ENCODE measurements around the gene FLRT1. TPM values are rescaled to one million over a fixed set of nuclear protein-coding genes. Genes with fewer than 3 reads are reported as not detected.

Gene FLRT1
- total RNA-seq, 1 donor = under 0.01 TPM

GRCh38 chr11:64080390-64080789 is 44.7 kb downstream of the FLRT1 start:
- no peak for TF ChIP-seq CTCF (IDR thresholded peaks at IDR 0.05; ENCODE audit: extremely low read depth, low read depth, low read length)
- H4K20me1 ChIP-seq (ENCODE audit: insufficient read depth, low read length) = peaks cover 6% of the 10 kb centered on the region
- no peaks in the 10 kb centered on the region for H3K36me3 ChIP-seq (ENCODE audit: insufficient read depth, low read length)
- H3K79me2 ChIP-seq (ENCODE audit: insufficient read depth, low read length) = no peaks in the 10 kb centered on the region
- H3K27me3 ChIP-seq (ENCODE audit: insufficient read depth, low read length) = no peaks in the 10 kb centered on the region
- no peak for DNase-seq (ENCODE audit: insufficient read length, low spot score, missing footprints)
- H2AFZ ChIP-seq (ENCODE audit: low read length) = no peak overlapping the region
- no peak overlapping the region for H3K27ac ChIP-seq (ENCODE audit: low read depth, low read length)
- no peak overlapping the region for H3K4me2 ChIP-seq (ENCODE audit: insufficient read depth, low read length)
- no peak overlapping the region for H3K4me3 ChIP-seq (ENCODE audit: insufficient read depth, low read length)
- H3K9me3 ChIP-seq (ENCODE audit: low read depth, low read length) = no peaks in the 10 kb centered on the region
- no peaks in the 10 kb centered on the region for H3K4me1 ChIP-seq (ENCODE audit: insufficient read depth, low read length)

- H3K4me3 ChIP-seq (ENCODE audit: insufficient read depth, low read length) = no peak overlapping the region
- no peaks in the 10 kb centered on the region for H3K9me3 ChIP-seq (ENCODE audit: low read depth, low read length)
- H3K79me2 ChIP-seq (ENCODE audit: insufficient read depth, low read length) = no peaks in the 10 kb centered on the region
- DNase-seq (ENCODE audit: insufficient read length, low spot score, missing footprints) = no peak
- H3K27ac ChIP-seq (ENCODE audit: low read depth, low read length) = no peak overlapping the region
- H3K36me3 ChIP-seq (ENCODE audit: insufficient read depth, low read length) = no peaks in the 10 kb centered on the region
- no peak for TF ChIP-seq CTCF (IDR thresholded peaks at IDR 0.05; ENCODE audit: extremely low read depth, low read depth, low read length)
- H3K27me3 ChIP-seq (ENCODE audit: insufficient read depth, low read length) = no peaks in the 10 kb centered on the region
- H3K4me1 ChIP-seq (ENCODE audit: insufficient read depth, low read length) = no peaks in the 10 kb centered on the region
- no peak overlapping the region for H2AFZ ChIP-seq (ENCODE audit: low read length)
- H4K20me1 ChIP-seq (ENCODE audit: insufficient read depth, low read length) = no peaks in the 10 kb centered on the region
- no peak overlapping the region for H3K4me2 ChIP-seq (ENCODE audit: insufficient read depth, low read length)
Measured at GRCh38 chr11:64081745-64082442, 46.2 kb downstream of the FLRT1 start.

- no peak overlapping the region for H3K4me2 ChIP-seq (ENCODE audit: insufficient read depth, low read length)
- H3K27ac ChIP-seq (ENCODE audit: low read depth, low read length) = no peak overlapping the region
- H3K9me3 ChIP-seq (ENCODE audit: low read depth, low read length) = no peaks in the 10 kb centered on the region
- H3K27me3 ChIP-seq (ENCODE audit: insufficient read depth, low read length) = no peaks in the 10 kb centered on the region
- H2AFZ ChIP-seq (ENCODE audit: low read length) = no peak overlapping the region
- no peak for DNase-seq (ENCODE audit: insufficient read length, low spot score, missing footprints)
- H4K20me1 ChIP-seq (ENCODE audit: insufficient read depth, low read length) = no peaks in the 10 kb centered on the region
- H3K36me3 ChIP-seq (ENCODE audit: insufficient read depth, low read length) = no peaks in the 10 kb centered on the region
- H3K79me2 ChIP-seq (ENCODE audit: insufficient read depth, low read length) = no peaks in the 10 kb centered on the region
- no peaks in the 10 kb centered on the region for H3K4me1 ChIP-seq (ENCODE audit: insufficient read depth, low read length)
- no peak for TF ChIP-seq CTCF (IDR thresholded peaks at IDR 0.05; ENCODE audit: extremely low read depth, low read depth, low read length)
- no peak overlapping the region for H3K4me3 ChIP-seq (ENCODE audit: insufficient read depth, low read length)
Measured at GRCh38 chr11:64083398-64084080, 47.8 kb downstream of the FLRT1 start.

GRCh38 chr11:64084146-64084950 is 48.6 kb downstream of the FLRT1 start:
- Histone ChIP-seq H3K9me3 (ENCODE audit: low read depth, low read length) (no peaks in the 10 kb centered on the region), H3K27me3 (ENCODE audit: insufficient read depth, low read length) (no peaks in the 10 kb centered on the region), H3K36me3 (ENCODE audit: insufficient read depth, low read length) (no peaks in the 10 kb centered on the region), H3K4me1 (ENCODE audit: insufficient read depth, low read length) (no peaks in the 10 kb centered on the region), H3K79me2 (ENCODE audit: insufficient read depth, low read length) (no peaks in the 10 kb centered on the region), H3K27ac (ENCODE audit: low read depth, low read length) (no peak overlapping the region), H3K4me2 (ENCODE audit: insufficient read depth, low read length) (no peak overlapping the region), H2AFZ (ENCODE audit: low read length) (no peak overlapping the region), H4K20me1 (ENCODE audit: insufficient read depth, low read length) (no peaks in the 10 kb centered on the region), H3K4me3 (ENCODE audit: insufficient read depth, low read length) (no peak overlapping the region)
- TF ChIP-seq CTCF (IDR thresholded peaks at IDR 0.05; ENCODE audit: extremely low read depth, low read depth, low read length) = no peak
- DNase-seq (ENCODE audit: insufficient read length, low spot score, missing footprints) = no peak
